BJ (cell line): ENCODE data around the gene CACNA1F. TPM values are rescaled to one million over a fixed set of nuclear protein-coding genes. Genes with fewer than 3 reads are reported as not detected.
A peak's percentile ranks its signal among the peaks of the same experiment; 100 is the strongest.

ENCODE experiments used
- CTCF ChIA-PET: fragments of 350-600 bp; formaldehyde crosslinking; extraction: SDS; loops from one replicate; lab custom pipeline; 2021; ENCODE audit warnings: antibody characterized with exemption, inconsistent platforms; lab: Yijun Ruan, JAX
- POLR2A ChIA-PET: fragments of 300-600 bp; sonication (Branson Sonifier 250); formaldehyde crosslinking; extraction: SDS; loops from one replicate; lab custom pipeline; 2021; ENCODE audit warnings: antibody characterized with exemption; lab: Charles Lee
- DNase-seq: peaks from one replicate; pipeline ENCODE4 v3.0.0-alpha.2; 2011; ENCODE audit warnings: low read depth
- H3K27me3 ChIP-seq: 2 replicates; pipeline ENCODE4 v1.6.0; 2011; ENCODE audit warnings: low read length; ENCODE audit not compliant: control insufficient read depth, insufficient read depth
- H3K36me3 ChIP-seq: 2 replicates; pipeline ENCODE4 v1.5.1; 2011; ENCODE audit warnings: low read length; ENCODE audit not compliant: control insufficient read depth, insufficient read depth
- H3K4me3 ChIP-seq: 2 replicates; pipeline ENCODE4 v1.5.1; 2011; ENCODE audit warnings: low read depth, mild to moderate bottlenecking, control low read depth, low read length
- polyA minus RNA-seq: library from RNA; depleted of rRNA, polyadenylated mRNA; stranded (reverse); fragments of >200 nt; gene quantifications from 2 replicates; pipeline ENCODE4 v1.2.3, GENCODE V29; 2011; rRNA and poly(A)+ RNA removed
- polyA plus RNA-seq: library from polyadenylated mRNA; depleted of rRNA; stranded (reverse); fragments of >200 nt; gene quantifications from 2 replicates; pipeline ENCODE4 v1.2.3, GENCODE V29; 2011; rRNA removed
- TF ChIP-seq, protein P1 (sequence below): IDR thresholded peaks from 2 replicates; pipeline ENCODE4 v1.5.1; 2011; ENCODE audit warnings: low read depth, mild to moderate bottlenecking, control low read depth, inconsistent platforms, low read length, moderate library complexity; ENCODE audit not compliant: insufficient read depth

CACNA1F gene
- 0.01 TPM in 1 of 2 replicates, not detected in the other for polyA plus RNA-seq
- polyA minus RNA-seq, result not detected in 2 replicates

DNA sequence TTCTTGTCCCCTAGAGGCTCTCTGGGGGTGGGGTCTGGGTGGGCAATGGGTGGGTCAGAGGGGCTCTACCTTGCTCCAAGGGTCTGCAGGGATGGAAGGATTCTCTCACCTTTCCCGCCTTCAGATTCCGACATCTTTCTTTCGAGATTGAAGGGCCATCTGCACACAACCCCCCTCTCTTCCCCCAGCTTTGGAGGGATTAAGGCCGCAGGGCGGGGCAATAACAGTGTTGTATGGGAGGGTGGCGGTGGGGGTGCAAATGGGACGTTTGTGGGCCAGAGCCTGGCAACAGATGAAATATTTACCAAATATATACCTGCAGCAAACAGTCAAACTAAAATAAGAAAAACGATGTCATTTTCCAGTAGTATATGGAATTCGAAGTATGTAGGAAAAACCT is at the start of gene CACNA1F:
TSS of gene CACNA1F (minus strand) at position 165 of the 400 bp plus-strand sequence. CDS start at position 134, 31 bp downstream.
- H3K36me3 ChIP-seq, result no peaks in the 10 kb centered on the region
- H3K4me3 ChIP-seq, result no peak within 1 kb of the TSS
- ChIA-PET POLR2A (no interaction called here), CTCF (no interaction called here)
- TF ChIP-seq, protein P1, sequence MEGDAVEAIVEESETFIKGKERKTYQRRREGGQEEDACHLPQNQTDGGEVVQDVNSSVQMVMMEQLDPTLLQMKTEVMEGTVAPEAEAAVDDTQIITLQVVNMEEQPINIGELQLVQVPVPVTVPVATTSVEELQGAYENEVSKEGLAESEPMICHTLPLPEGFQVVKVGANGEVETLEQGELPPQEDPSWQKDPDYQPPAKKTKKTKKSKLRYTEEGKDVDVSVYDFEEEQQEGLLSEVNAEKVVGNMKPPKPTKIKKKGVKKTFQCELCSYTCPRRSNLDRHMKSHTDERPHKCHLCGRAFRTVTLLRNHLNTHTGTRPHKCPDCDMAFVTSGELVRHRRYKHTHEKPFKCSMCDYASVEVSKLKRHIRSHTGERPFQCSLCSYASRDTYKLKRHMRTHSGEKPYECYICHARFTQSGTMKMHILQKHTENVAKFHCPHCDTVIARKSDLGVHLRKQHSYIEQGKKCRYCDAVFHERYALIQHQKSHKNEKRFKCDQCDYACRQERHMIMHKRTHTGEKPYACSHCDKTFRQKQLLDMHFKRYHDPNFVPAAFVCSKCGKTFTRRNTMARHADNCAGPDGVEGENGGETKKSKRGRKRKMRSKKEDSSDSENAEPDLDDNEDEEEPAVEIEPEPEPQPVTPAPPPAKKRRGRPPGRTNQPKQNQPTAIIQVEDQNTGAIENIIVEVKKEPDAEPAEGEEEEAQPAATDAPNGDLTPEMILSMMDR, result no peak
- no peak for DNase-seq
- no peaks in the 10 kb centered on the region for H3K27me3 ChIP-seq

DNA sequence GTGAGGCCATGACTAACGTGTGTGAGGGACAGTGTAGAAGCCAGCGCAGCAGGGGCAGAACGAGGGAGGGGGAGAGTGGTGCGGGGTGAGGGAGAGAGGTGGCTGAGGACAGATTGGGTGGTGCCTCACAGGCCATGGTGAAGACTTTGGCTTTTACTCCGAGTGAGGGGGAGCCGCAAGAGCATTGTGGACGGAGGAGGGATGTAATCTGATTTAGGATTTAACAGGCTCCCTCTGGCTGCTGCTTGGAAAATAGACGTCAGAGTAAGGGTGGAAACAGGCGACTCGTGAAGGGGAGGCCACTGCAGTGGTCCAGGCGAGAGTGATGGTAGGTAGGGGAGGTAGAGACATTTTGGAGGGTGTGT is 49.5 kb upstream of the CACNA1F start:
- POLR2A ChIA-PET, result no interaction called here
- H3K27me3 ChIP-seq, result no peaks in the 10 kb centered on the region
- no peaks in the 10 kb centered on the region for H3K36me3 ChIP-seq
- no peak overlapping the region for H3K4me3 ChIP-seq
- no peak for DNase-seq
- TF ChIP-seq, protein P1, result peak; percentile 37
- CTCF ChIA-PET, result no interaction called here

DNA sequence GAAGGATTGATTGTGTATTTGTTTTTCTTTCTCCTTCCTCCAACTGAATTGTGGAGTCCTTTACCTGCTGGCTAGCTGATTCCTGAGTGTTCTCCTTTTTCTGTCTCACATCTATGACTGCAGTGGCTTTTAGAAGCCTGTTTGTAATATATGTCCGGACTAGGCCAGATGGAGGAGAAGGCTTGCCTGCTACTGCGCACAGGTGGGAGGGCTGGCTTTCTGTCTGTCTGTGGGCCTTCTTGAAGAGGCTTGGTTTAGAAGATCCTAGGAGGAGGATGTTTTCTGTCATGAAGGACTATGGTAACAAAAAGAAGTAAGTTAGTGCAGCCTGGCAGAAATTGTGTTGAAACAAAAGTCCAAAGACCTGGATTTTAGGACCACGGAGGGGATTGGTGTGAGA is 44.9 kb upstream of the CACNA1F start:
- TF ChIP-seq, protein P1, result no peak
- DNase-seq, result no peak
- H3K27me3 ChIP-seq, result no peaks in the 10 kb centered on the region
- CTCF ChIA-PET, result no interaction called here
- H3K36me3 ChIP-seq, result no peaks in the 10 kb centered on the region
- POLR2A ChIA-PET, result no interaction called here
- no peak overlapping the region for H3K4me3 ChIP-seq

DNA sequence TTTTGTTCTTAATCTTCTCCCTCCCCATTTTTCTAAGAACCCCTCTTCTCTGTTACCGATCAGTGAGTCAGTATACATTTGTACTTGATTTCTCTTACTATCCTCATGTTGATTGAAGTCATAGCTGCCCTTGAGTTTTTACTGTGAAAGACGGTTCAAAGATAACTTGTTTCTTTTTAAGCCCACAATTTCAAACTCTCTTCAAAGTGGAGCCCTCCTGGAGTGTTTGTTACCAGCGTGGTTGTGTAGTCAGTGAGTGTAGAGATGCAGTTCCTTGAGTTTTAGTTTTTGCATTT is 44.3 kb upstream of the CACNA1F start:
- CTCF ChIA-PET, result no interaction called here
- no peak for DNase-seq
- POLR2A ChIA-PET, result no interaction called here
- H3K36me3 ChIP-seq, result no peaks in the 10 kb centered on the region
- TF ChIP-seq, protein P1, result no peak
- H3K27me3 ChIP-seq, result no peaks in the 10 kb centered on the region
- no peak overlapping the region for H3K4me3 ChIP-seq

DNA sequence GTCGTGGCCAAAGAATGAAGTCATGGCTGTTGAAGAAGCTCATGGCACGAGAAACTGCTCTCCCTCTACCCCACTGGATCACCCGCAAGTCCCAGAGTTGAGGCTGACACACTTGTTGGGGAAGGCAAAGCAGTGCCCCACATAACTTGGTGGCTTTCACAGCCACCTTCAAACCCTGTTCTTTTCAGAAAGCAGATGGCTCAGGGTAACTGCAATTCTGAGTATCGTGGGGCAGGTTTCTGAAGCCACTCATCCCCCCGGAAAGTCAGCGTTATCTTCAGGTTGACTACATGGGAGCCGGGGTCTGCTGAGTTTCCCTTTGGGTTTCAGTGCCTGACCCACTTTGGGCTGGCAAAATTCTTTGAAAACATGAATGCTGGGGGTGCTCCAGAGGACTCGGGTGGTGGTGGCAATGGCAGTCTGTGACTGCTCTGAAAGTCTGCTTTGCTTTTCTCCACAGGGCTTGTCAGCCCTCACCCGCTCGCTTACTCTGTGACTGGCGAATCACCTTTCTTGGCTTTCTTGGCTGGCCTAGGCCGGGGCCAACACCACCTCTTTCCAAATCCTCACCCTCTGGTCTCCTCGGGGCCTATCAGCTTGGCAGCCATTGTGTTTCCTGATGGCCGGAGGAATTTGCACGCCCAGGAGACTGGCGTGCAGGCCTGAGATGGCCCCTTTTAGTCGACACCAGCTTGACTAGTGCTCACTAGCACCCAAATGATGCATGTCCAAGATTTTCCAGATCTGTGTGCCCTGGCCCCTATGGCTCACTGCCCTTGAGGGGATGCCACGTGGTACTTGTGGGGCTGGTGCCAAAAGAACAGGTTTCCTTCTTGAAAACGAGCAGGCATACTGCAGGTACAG is 43.8 kb upstream of the CACNA1F start:
- CTCF ChIA-PET, result interaction anchor here (2.0 kb wide), 1 partner anchor 84 kb away, joined by 6 read pairs; no protein-coding TSS in a partner anchor
- no peak for DNase-seq
- Histone ChIP-seq H3K36me3 (no peaks in the 10 kb centered on the region), H3K4me3 (no peak overlapping the region), H3K27me3 (no peaks in the 10 kb centered on the region)
- TF ChIP-seq, protein P1, result no peak
- POLR2A ChIA-PET, result no interaction called here
